Naive B cell (primary cell): ENCODE measurements around the gene LPCAT2. TPM values are rescaled to one million over a fixed set of nuclear protein-coding genes. Genes with fewer than 3 reads are reported as not detected.
A peak's percentile ranks its signal among the peaks of the same experiment; 100 is the strongest.

Source experiments
- ATAC-seq, 2 donors: fragments of 150-1000 bp; cut with Tn5 transposase; 2 replicates each; pipeline ENCODE4 v1.10.0; 2021; ENCODE audit warnings: low read depth in 2 of 2, mild to moderate bottlenecking in 2 of 2, moderate library complexity in 2 of 2
- DNase-seq: peaks from one replicate; pipeline ENCODE4 v3.0.0; 2022
- H3K27ac Mint-ChIP-seq, 6 donors: one replicate each; pipeline ENCODE4 v1.8.0; 2020 to 2022; ENCODE audit warnings: mild to moderate bottlenecking in 6 of 6, mixed read lengths in 6 of 6, moderate library complexity in 5 of 6, inconsistent platforms in 2 of 6
- H3K27me3 Mint-ChIP-seq, 3 donors: one replicate each; pipeline ENCODE4 v1.8.0; 2021 to 2022; ENCODE audit warnings: mixed read lengths in 3 of 3, mild to moderate bottlenecking in 1 of 3
- H3K36me3 Mint-ChIP-seq, 2 donors: one replicate each; pipeline ENCODE4 v1.8.0; 2020 to 2022; ENCODE audit warnings: mixed read lengths in 2 of 2, inconsistent platforms in 1 of 2, mild to moderate bottlenecking in 1 of 2
- H3K4me1 Mint-ChIP-seq, 3 donors: one replicate each; pipeline ENCODE4 v1.8.0; 2020 to 2022; ENCODE audit warnings: mixed read lengths in 3 of 3, inconsistent platforms in 1 of 3, mild to moderate bottlenecking in 1 of 3, moderate library complexity in 1 of 3
- H3K4me3 Mint-ChIP-seq, 8 donors: one replicate each; pipeline ENCODE4 v1.8.0; 2020 to 2022; ENCODE audit warnings: mild to moderate bottlenecking in 8 of 8, mixed read lengths in 8 of 8, moderate library complexity in 8 of 8, inconsistent platforms in 2 of 8
- H3K9me3 Mint-ChIP-seq, 7 donors: one replicate each; pipeline ENCODE4 v1.8.0; 2020 to 2022; ENCODE audit warnings: mixed read lengths in 7 of 7, mild to moderate bottlenecking in 5 of 7, inconsistent platforms in 2 of 7, moderate library complexity in 1 of 7
- polyA plus RNA-seq, 6 donors: library from polyadenylated mRNA; unstranded; fragments of 300-500 nt; fragmentation: Illumina TruSeq; gene quantifications; one replicate each; pipeline ENCODE4 v1.2.3, GENCODE V29; 2021; ENCODE audit warnings: low read depth in 6 of 6

The LPCAT2 gene
- polyA plus RNA-seq, 6 donors from 2014 or later = 0.53 to 1.3 (median 0.61) TPM; not detected in 1

GRCh38 chr16:55559933-55560516 lies 51.2 kb downstream of the LPCAT2 start:
- Mint-ChIP-seq H3K27me3 (no peaks in the 10 kb centered on the region), H3K27ac (no peak overlapping the region), H3K4me3 (no peak overlapping the region), H3K36me3 (no peaks in the 10 kb centered on the region), H3K4me1 (no peaks in the 10 kb centered on the region), H3K9me3 (peaks cover 0 to 3% (median 0%) of the 10 kb centered on the region in 7 donors)
- DNase-seq (no peak), ATAC-seq (no peak)

GRCh38 chr16:55561319-55561848 lies 52.5 kb downstream of the LPCAT2 start:
- DNase-seq (no peak), ATAC-seq (no peak)
- Mint-ChIP-seq H3K36me3 (no peaks in the 10 kb centered on the region), H3K4me3 (no peak overlapping the region), H3K9me3 (peaks cover 0 to 3% (median 0%) of the 10 kb centered on the region in 7 donors), H3K4me1 (no peaks in the 10 kb centered on the region), H3K27ac (no peak overlapping the region), H3K27me3 (no peaks in the 10 kb centered on the region)

- no peaks in the 10 kb centered on the region for H3K27me3 Mint-ChIP-seq
- DNase-seq = no peak
These were observed 54.1 kb downstream of the LPCAT2 start for GRCh38 chr16:55562936-55563335.

GRCh38 chr16:55563797-55564196 lies 54.9 kb downstream of the LPCAT2 start:
- ATAC-seq (no peak), DNase-seq (no peak)
- Mint-ChIP-seq H3K9me3 (no peaks in the 10 kb centered on the region), H3K27me3 (no peaks in the 10 kb centered on the region), H3K4me1 (no peaks in the 10 kb centered on the region), H3K36me3 (no peaks in the 10 kb centered on the region), H3K4me3 (no peak overlapping the region), H3K27ac (no peak overlapping the region)

More at GRCh38 chr16:55562936-55563335, 54.1 kb downstream of the LPCAT2 start:
- Mint-ChIP-seq H3K36me3 (no peaks in the 10 kb centered on the region), H3K27ac (no peak overlapping the region), H3K9me3 (no peaks in the 10 kb centered on the region), H3K4me3 (no peak overlapping the region), H3K4me1 (no peaks in the 10 kb centered on the region)
- no peak for ATAC-seq

GRCh38 chr16:55565086-55565485 lies 56.2 kb downstream of the LPCAT2 start:
- Mint-ChIP-seq H3K4me1 (no peaks in the 10 kb centered on the region), H3K27me3 (no peaks in the 10 kb centered on the region), H3K4me3 (no peak overlapping the region), H3K9me3 (no peaks in the 10 kb centered on the region), H3K27ac (no peak overlapping the region), H3K36me3 (no peaks in the 10 kb centered on the region)
- DNase-seq (no peak), ATAC-seq (no peak)

- Mint-ChIP-seq H3K36me3 (no peaks in the 10 kb centered on the region), H3K9me3 (no peaks in the 10 kb centered on the region), H3K4me1 (no peaks in the 10 kb centered on the region), H3K27me3 (no peaks in the 10 kb centered on the region), H3K27ac (peak within 1 kb of the TSS in 1 of 6 donors; percentile 6), H3K4me3 (peak within 1 kb of the TSS in 1 of 8 donors; percentile 22)
- ATAC-seq (no peak), DNase-seq (no peak)
These were observed 57.7 kb downstream of the LPCAT2 start, which contains the start of gene CAPNS2 for GRCh38 chr16:55566432-55567175. Gene CAPNS2, plus strand, starts transcription at chr16:55566684. Its CDS starts 73 bp downstream, at chr16:55566757.

GRCh38 chr16:55567382-55567781 lies 58.5 kb downstream of the LPCAT2 start:
- DNase-seq (no peak), ATAC-seq (no peak)
- Mint-ChIP-seq H3K9me3 (no peaks in the 10 kb centered on the region), H3K27ac (no peak overlapping the region), H3K36me3 (no peaks in the 10 kb centered on the region), H3K27me3 (no peaks in the 10 kb centered on the region), H3K4me3 (no peak overlapping the region), H3K4me1 (no peaks in the 10 kb centered on the region)

- H3K4me3 Mint-ChIP-seq = no peak overlapping the region
- DNase-seq (no peak), ATAC-seq (no peak)
- H3K27me3 Mint-ChIP-seq = no peaks in the 10 kb centered on the region
- no peaks in the 10 kb centered on the region for H3K4me1 Mint-ChIP-seq
- H3K36me3 Mint-ChIP-seq = no peaks in the 10 kb centered on the region
- H3K27ac Mint-ChIP-seq = no peak overlapping the region
- H3K9me3 Mint-ChIP-seq = no peaks in the 10 kb centered on the region
These were observed 59.3 kb downstream of the LPCAT2 start for GRCh38 chr16:55568207-55568606.

- no peak for DNase-seq
These were observed 60.2 kb downstream of the LPCAT2 start for GRCh38 chr16:55569025-55569424.

GRCh38 chr16:55570159-55570558 lies 61.3 kb downstream of the LPCAT2 start:
- peaks cover 0 to 10% (median 1%) of the 10 kb centered on the region in 3 donors for H3K4me1 Mint-ChIP-seq
- DNase-seq (no peak), ATAC-seq (no peak)
- no peaks in the 10 kb centered on the region for H3K36me3 Mint-ChIP-seq
- no peaks in the 10 kb centered on the region for H3K27me3 Mint-ChIP-seq
- no peak overlapping the region for H3K4me3 Mint-ChIP-seq
- no peak overlapping the region for H3K27ac Mint-ChIP-seq
- no peaks in the 10 kb centered on the region for H3K9me3 Mint-ChIP-seq

More at GRCh38 chr16:55569025-55569424, 60.2 kb downstream of the LPCAT2 start:
- no peaks in the 10 kb centered on the region for H3K9me3 Mint-ChIP-seq
- H3K27me3 Mint-ChIP-seq = no peaks in the 10 kb centered on the region
- H3K36me3 Mint-ChIP-seq = no peaks in the 10 kb centered on the region
- H3K4me3 Mint-ChIP-seq = no peak overlapping the region
- ATAC-seq = no peak
- no peak overlapping the region for H3K27ac Mint-ChIP-seq
- H3K4me1 Mint-ChIP-seq = peaks cover 0 to 6% (median 0%) of the 10 kb centered on the region in 3 donors

- Mint-ChIP-seq H3K27ac (no peak overlapping the region), H3K4me1 (peaks cover 0 to 18% (median 1%) of the 10 kb centered on the region in 3 donors), H3K9me3 (no peaks in the 10 kb centered on the region), H3K27me3 (no peaks in the 10 kb centered on the region), H3K36me3 (no peaks in the 10 kb centered on the region), H3K4me3 (no peak overlapping the region)
- DNase-seq (no peak), ATAC-seq (no peak)
These were observed 62.5 kb downstream of the LPCAT2 start for GRCh38 chr16:55571191-55571897.

- H3K4me3 Mint-ChIP-seq = no peak overlapping the region
- no peaks in the 10 kb centered on the region for H3K9me3 Mint-ChIP-seq
- peaks cover 0 to 18% (median 1%) of the 10 kb centered on the region in 3 donors for H3K4me1 Mint-ChIP-seq
- H3K36me3 Mint-ChIP-seq = no peaks in the 10 kb centered on the region
- no peak overlapping the region for H3K27ac Mint-ChIP-seq
- no peak for ATAC-seq
- H3K27me3 Mint-ChIP-seq = no peaks in the 10 kb centered on the region
- no peak for DNase-seq
These were observed 63.6 kb downstream of the LPCAT2 start for GRCh38 chr16:55572439-55572838.

- Mint-ChIP-seq H3K27ac (no peak overlapping the region), H3K9me3 (no peaks in the 10 kb centered on the region), H3K27me3 (no peaks in the 10 kb centered on the region), H3K36me3 (no peaks in the 10 kb centered on the region), H3K4me3 (no peak overlapping the region), H3K4me1 (peaks cover 0 to 18% (median 1%) of the 10 kb centered on the region in 3 donors)
- no peak for DNase-seq
- ATAC-seq = no peak
These were observed 65.9 kb downstream of the LPCAT2 start for GRCh38 chr16:55574811-55575210.
